Hepatocyte (in vitro differentiated cells): Measurements from ENCODE around the gene RUNX1. TPM values are rescaled to one million over a fixed set of nuclear protein-coding genes. Genes with fewer than 3 reads are reported as not detected.

Experiments used
- DNase-seq: peaks from one replicate; pipeline ENCODE4 v3.0.0-alpha.2; 2016; ENCODE audit warnings: low spot score
- H2AFZ ChIP-seq: fragments of 200-600 bp; sonication (generic); 2 replicates; pipeline ENCODE4 v1.6.0; 2016; ENCODE audit warnings: antibody characterized with exemption, mild to moderate bottlenecking
- H3K27ac ChIP-seq: fragments of 200-600 bp; sonication (generic); 2 replicates; pipeline ENCODE4 v1.5.1; 2016; ENCODE audit warnings: mild to moderate bottlenecking
- H3K27me3 ChIP-seq: fragments of 200-600 bp; sonication (generic); 2 replicates; pipeline ENCODE4 v1.6.1; 2016
- H3K36me3 ChIP-seq: fragments of 200-600 bp; sonication (generic); replicated peaks from 2 replicates; pipeline ENCODE4 v1.5.1; 2016; ENCODE audit warnings: low read depth; ENCODE audit not compliant: insufficient read depth
- H3K4me1 ChIP-seq: fragments of 200-600 bp; sonication (generic); 2 replicates; pipeline ENCODE4 v1.5.1; 2016; ENCODE audit warnings: mild to moderate bottlenecking, moderate library complexity; ENCODE audit not compliant: insufficient read depth
- H3K4me2 ChIP-seq: fragments of 200-600 bp; sonication (generic); 2 replicates; pipeline ENCODE4 v1.6.0; 2016
- H3K4me3 ChIP-seq: fragments of 200-600 bp; sonication (generic); 2 replicates; pipeline ENCODE4 v1.5.1; 2016; ENCODE audit warnings: mild to moderate bottlenecking
- H3K79me2 ChIP-seq: fragments of 200-600 bp; sonication (generic); 2 replicates; pipeline ENCODE4 v1.6.0; 2017; ENCODE audit warnings: mild to moderate bottlenecking
- H3K9me2 ChIP-seq: fragments of 200-600 bp; sonication (generic); replicated peaks from 2 replicates; pipeline ENCODE4 v1.6.0; 2017; ENCODE audit warnings: mild to moderate bottlenecking; ENCODE audit not compliant: insufficient read depth
- H3K9me3 ChIP-seq: fragments of 200-600 bp; sonication (generic); 2 replicates; pipeline ENCODE4 v1.5.1; 2016; ENCODE audit warnings: low read depth, mild to moderate bottlenecking
- H4K20me1 ChIP-seq: fragments of 200-600 bp; sonication (generic); 2 replicates; pipeline ENCODE4 v1.6.0; 2016; ENCODE audit warnings: mild to moderate bottlenecking; ENCODE audit not compliant: insufficient read depth, poor library complexity, severe bottlenecking
- EZH2 ChIP-seq: fragments of 200-600 bp; sonication (generic); IDR thresholded peaks from 2 replicates; pipeline ENCODE4 v1.6.1; 2016; ENCODE audit warnings: antibody characterized with exemption, mild to moderate bottlenecking, borderline replicate concordance
- EZH2phosphoT487 ChIP-seq: fragments of 200-600 bp; sonication (generic); IDR thresholded peaks from one replicate; pipeline ENCODE4 v1.6.1; 2018; ENCODE audit warnings: antibody characterized with exemption, mild to moderate bottlenecking, low read depth, moderate library complexity; ENCODE audit not compliant: unreplicated experiment, severe bottlenecking
- WGBS: methylation state at CpG from one replicate; pipeline ENCODE4 v1.1.6; 2016; ENCODE audit warnings: low lambda C conversion rate; ENCODE audit errors: missing lambda C conversion rate; 5-methylcytosine and 5-hydroxymethylcytosine counted together
- polyA plus RNA-seq: library from polyadenylated mRNA; unstranded; fragments of >200 nt; fragmentation: Nextera tagmentation; extraction: Ambion mirVana; gene quantifications from 2 replicates; pipeline ENCODE4 v1.2.1, GENCODE V29; 2016
- total RNA-seq: library from RNA; depleted of rRNA; stranded (reverse); fragments of >200 nt; gene quantifications from 2 replicates; pipeline ENCODE4 v1.2.3, GENCODE V29; 2014
- TF ChIP-seq, protein P1 (sequence below): fragments of 200-600 bp; sonication (generic); IDR thresholded peaks from 2 replicates; pipeline ENCODE4 v1.5.1; 2016; ENCODE audit warnings: antibody characterized with exemption, mild to moderate bottlenecking; ENCODE audit not compliant: poor library complexity

RUNX1 gene
- total and polyA plus RNA-seq, 2 experiments from 2014 or later: 8.5 to 10.9 TPM

DNA sequence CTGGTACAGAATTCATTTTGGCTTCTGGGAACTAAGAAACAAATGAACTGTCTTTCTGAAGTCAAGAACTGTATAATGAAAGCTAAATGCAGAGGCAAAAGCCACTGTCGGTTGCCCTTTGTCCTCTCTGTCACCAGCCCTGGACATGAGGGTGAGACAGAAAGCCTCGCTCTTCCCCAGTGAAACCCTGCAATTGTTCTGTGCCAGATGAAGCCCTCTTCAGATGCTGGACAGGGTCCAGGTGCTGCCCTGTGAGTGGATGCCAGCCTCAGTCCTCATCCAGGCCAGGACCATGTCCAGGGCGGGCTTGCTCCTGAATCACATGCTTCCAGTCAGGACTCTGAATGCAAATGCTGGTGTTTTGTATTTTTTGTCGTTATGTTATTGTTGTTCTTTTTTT is 138.7 kb downstream of the RUNX1 start:
- Histone ChIP-seq H3K4me2 (no peak overlapping the region), H3K9me2 (no peaks in the 10 kb centered on the region), H3K9me3 (no peaks in the 10 kb centered on the region), H3K4me1 (peaks cover 11% of the 10 kb centered on the region), H3K79me2 (no peaks in the 10 kb centered on the region), H3K27ac (peak overlapping the region; percentile 37), H3K27me3 (no peaks in the 10 kb centered on the region), H2AFZ (no peak overlapping the region), H4K20me1 (no peaks in the 10 kb centered on the region), H3K36me3 (no peaks in the 10 kb centered on the region), H3K4me3 (no peak overlapping the region)
- 84% methylated on average over 4 of the region's 4 CpGs for WGBS
- DNase-seq: no peak
- TF ChIP-seq EZH2phosphoT487 (no peak), EZH2 (no peak)
- TF ChIP-seq, protein P1, sequence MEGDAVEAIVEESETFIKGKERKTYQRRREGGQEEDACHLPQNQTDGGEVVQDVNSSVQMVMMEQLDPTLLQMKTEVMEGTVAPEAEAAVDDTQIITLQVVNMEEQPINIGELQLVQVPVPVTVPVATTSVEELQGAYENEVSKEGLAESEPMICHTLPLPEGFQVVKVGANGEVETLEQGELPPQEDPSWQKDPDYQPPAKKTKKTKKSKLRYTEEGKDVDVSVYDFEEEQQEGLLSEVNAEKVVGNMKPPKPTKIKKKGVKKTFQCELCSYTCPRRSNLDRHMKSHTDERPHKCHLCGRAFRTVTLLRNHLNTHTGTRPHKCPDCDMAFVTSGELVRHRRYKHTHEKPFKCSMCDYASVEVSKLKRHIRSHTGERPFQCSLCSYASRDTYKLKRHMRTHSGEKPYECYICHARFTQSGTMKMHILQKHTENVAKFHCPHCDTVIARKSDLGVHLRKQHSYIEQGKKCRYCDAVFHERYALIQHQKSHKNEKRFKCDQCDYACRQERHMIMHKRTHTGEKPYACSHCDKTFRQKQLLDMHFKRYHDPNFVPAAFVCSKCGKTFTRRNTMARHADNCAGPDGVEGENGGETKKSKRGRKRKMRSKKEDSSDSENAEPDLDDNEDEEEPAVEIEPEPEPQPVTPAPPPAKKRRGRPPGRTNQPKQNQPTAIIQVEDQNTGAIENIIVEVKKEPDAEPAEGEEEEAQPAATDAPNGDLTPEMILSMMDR: no peak

DNA sequence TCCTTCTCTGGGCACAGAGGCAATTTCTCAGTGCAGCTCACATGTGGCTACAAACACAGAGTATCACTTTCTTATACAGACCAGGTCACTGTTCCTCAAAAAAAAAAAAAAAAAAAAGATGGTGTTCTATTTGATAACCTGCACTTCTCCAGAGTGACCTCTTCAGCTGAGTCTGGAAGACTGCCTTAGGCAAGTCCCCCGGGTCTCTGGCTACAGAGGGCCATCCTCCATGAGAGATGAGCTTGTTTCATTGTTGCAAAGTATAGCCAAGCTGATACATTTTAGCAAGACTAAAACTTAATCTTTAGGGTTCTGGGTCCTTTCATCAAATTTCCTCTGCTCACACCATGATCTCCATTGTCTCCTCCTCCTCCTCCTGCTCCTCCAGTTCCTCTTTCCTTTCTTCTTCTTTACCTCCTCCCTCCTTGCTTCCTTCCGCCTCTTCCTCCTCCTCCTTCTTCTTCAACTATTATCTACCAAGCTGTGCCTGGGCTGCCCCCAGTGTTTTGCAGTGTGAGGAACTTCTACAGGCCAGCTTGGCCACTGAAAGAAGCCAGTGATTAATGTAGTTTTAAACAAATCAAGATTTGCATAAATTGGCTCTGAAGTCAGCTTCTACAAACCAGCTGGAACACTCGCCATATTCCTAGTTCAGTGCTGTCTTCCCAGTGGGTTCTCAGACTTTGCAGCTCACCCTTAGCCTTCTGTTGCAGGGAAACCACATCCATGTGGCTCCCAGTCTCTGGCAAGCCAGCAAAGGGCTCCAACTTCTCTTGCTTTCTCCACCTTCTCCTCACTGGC is 139.4 kb downstream of the RUNX1 start:
- Histone ChIP-seq H3K27ac (peak overlapping the region; percentile 37), H3K79me2 (no peaks in the 10 kb centered on the region), H2AFZ (no peak overlapping the region), H3K4me1 (peaks cover 4% of the 10 kb centered on the region), H3K4me3 (no peak overlapping the region), H3K27me3 (no peaks in the 10 kb centered on the region), H3K9me2 (no peaks in the 10 kb centered on the region), H4K20me1 (no peaks in the 10 kb centered on the region), H3K4me2 (no peak overlapping the region), H3K36me3 (no peaks in the 10 kb centered on the region), H3K9me3 (no peaks in the 10 kb centered on the region)
- DNase-seq: no peak
- WGBS: 90% methylated on average over 3 of the region's 3 CpGs
- TF ChIP-seq EZH2 (no peak), EZH2phosphoT487 (no peak)
- TF ChIP-seq, protein P1: no peak

DNA sequence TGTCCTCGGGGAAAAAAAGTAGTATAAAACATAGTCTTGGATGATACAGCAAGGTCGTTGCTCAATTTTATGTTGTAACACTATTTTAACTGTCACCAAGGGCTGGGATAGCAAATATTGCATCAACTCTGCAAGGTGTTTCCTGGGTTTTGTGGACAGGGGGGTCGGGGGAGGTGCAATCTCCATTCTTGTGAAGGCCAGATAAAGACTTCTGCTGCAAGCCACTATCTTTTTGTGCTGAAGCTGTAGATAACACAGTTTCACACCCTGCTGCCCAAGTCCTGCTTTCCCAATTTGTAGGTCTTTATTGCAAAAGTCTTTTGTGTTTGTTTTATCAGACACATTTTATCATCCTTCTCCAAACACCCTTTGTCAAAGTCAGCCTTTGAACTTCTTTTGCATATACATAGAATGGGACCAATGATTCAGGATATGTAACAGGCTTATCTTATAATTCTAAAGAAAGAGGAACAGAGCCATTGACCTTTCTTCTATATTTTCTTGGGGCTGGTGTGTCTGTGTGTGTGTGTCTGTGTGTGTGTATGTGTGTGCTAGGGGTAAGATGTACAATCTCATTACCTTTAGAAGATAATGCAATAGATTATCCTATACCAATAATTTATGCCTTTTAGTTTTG is 140.6 kb downstream of the RUNX1 start:
- TF ChIP-seq EZH2phosphoT487: no peak
- TF ChIP-seq, protein P1: no peak
- TF ChIP-seq EZH2: no peak
- no peaks in the 10 kb centered on the region for H3K27me3 ChIP-seq
- no peak overlapping the region for H3K4me2 ChIP-seq
- no peak overlapping the region for H3K4me3 ChIP-seq
- no peaks in the 10 kb centered on the region for H3K36me3 ChIP-seq
- H3K79me2 ChIP-seq: no peaks in the 10 kb centered on the region
- no peaks in the 10 kb centered on the region for H3K9me2 ChIP-seq
- DNase-seq: peak; percentile 61
- H2AFZ ChIP-seq: no peak overlapping the region
- H3K4me1 ChIP-seq: no peaks in the 10 kb centered on the region
- H3K9me3 ChIP-seq: no peaks in the 10 kb centered on the region
- no peak overlapping the region for H3K27ac ChIP-seq
- WGBS: 30% methylated on average over 3 of the region's 3 CpGs
- H4K20me1 ChIP-seq: no peaks in the 10 kb centered on the region
